CD4-positive, alpha-beta T cell (primary cell): ENCODE measurements around the gene TBXT. TPM values are rescaled to one million over a fixed set of nuclear protein-coding genes. Genes with fewer than 3 reads are reported as not detected.

Experiments used
- ATAC-seq: fragments of 200-7000 bp; cut with Tn5 transposase; one replicate; pipeline ENCODE4 v1.10.0; 2022; ENCODE audit warnings: mild to moderate bottlenecking; ENCODE audit not compliant: poor library complexity
- CTCF ChIA-PET: fragments of 350-600 bp; sonication (Branson Sonifier 250); formaldehyde crosslinking; loops from one replicate; lab custom pipeline; 2021; ENCODE audit warnings: antibody characterized with exemption, inconsistent platforms; lab: Charles Lee
- POLR2A ChIA-PET: fragments of 350-600 bp; sonication (Branson Sonifier 250); formaldehyde crosslinking; loops from one replicate; lab custom pipeline; 2021; ENCODE audit warnings: antibody characterized with exemption, inconsistent platforms; lab: Charles Lee
- DNase-seq, 14 experiments: peaks; one replicate each; pipeline ENCODE4 v3.0.0-alpha.2; 2013 to 2020; ENCODE audit warnings: mixed read lengths in 2 of 14
- H3K27ac ChIP-seq, 2 donors: one replicate each; pipeline versions ENCODE4 v1.5.1 to v1.7.0; 2013; ENCODE audit warnings: low read length in 2 of 2, low read depth in 1 of 2, mild to moderate bottlenecking in 1 of 2
- H3K27me3 ChIP-seq, 2 experiments: 1 replicate in 1 of 2; 2 replicates in 1 of 2; pipeline versions ENCODE4 v1.6.1 to v1.7.0; 2013; ENCODE audit warnings: low read length in 2 of 2, control low read depth in 1 of 2, mild to moderate bottlenecking in 1 of 2, moderate library complexity in 1 of 2; ENCODE audit not compliant: insufficient read depth in 2 of 2, control insufficient read depth in 1 of 2
- H3K36me3 ChIP-seq: one replicate; pipeline ENCODE4 v1.6.1; 2013; ENCODE audit warnings: low read length, control low read depth; ENCODE audit not compliant: insufficient read depth
- H3K4me1 ChIP-seq: one replicate; pipeline ENCODE4 v1.6.1; 2013; ENCODE audit warnings: low read length, control low read depth; ENCODE audit not compliant: insufficient read depth
- H3K4me3 ChIP-seq: one replicate; pipeline ENCODE4 v1.5.1; 2013; ENCODE audit warnings: mild to moderate bottlenecking, low read length, moderate library complexity
- H3K9me3 ChIP-seq, 2 experiments: 1 replicate in 1 of 2; 2 replicates in 1 of 2; pipeline versions ENCODE4 v1.6.1 to v1.7.0; 2013; ENCODE audit warnings: low read length in 2 of 2, mild to moderate bottlenecking in 2 of 2, control low read depth in 1 of 2, moderate library complexity in 1 of 2; ENCODE audit not compliant: control insufficient read depth in 1 of 2, insufficient read depth in 1 of 2
- H3K27ac Mint-ChIP-seq: one replicate; pipeline ENCODE4 v1.8.0; 2020; ENCODE audit warnings: mixed read lengths
- H3K27me3 Mint-ChIP-seq: one replicate; pipeline ENCODE4 v1.8.0; 2021; ENCODE audit warnings: mixed read lengths
- H3K36me3 Mint-ChIP-seq: one replicate; pipeline ENCODE4 v1.8.0; 2021; ENCODE audit warnings: low read depth, mixed read lengths
- H3K4me1 Mint-ChIP-seq: one replicate; pipeline ENCODE4 v1.8.0; 2021; ENCODE audit warnings: low read depth, mixed read lengths
- H3K4me3 Mint-ChIP-seq: one replicate; pipeline ENCODE4 v1.8.0; 2020; ENCODE audit warnings: mild to moderate bottlenecking, mixed read lengths
- H3K9me3 Mint-ChIP-seq: one replicate; pipeline ENCODE4 v1.8.0; 2020; ENCODE audit warnings: mixed read lengths
- intact Hi-C, 2 experiments: fragments of 100-400 bp; cut with DNase I in 1 of 2; cut with micrococcal nuclease in 1 of 2; formaldehyde crosslinking; loops; one replicate each; pipeline versions ENCODE4 v1.15.1 to v1.9.0; 2023 to 2025; cut with DNase I, micrococcal nuclease
- total RNA-seq, 174 experiments: library from RNA in 2 of 174; stranded (reverse) in 2 of 174; gene quantifications; one replicate each; pipeline ENCODE4 v1.2.3 and lab custom pipeline; 2021 to 2026
- TF ChIP-seq, protein P1 (sequence below): fragments of 200-600 bp; IDR thresholded peaks from one replicate; pipeline ENCODE4 v1.8.0; 2022; ENCODE audit warnings: antibody characterized with exemption, mild to moderate bottlenecking

Gene TBXT
- total RNA-seq, 2 experiments from 2014 or later, result not detected

- Mint-ChIP-seq H3K36me3 (no peaks in the 10 kb centered on the region), H3K27me3 (peaks cover 12% of the 10 kb centered on the region), H3K27ac (no peak overlapping the region), H3K4me3 (no peak overlapping the region), H3K9me3 (no peaks in the 10 kb centered on the region), H3K4me1 (no peaks in the 10 kb centered on the region)
- ChIA-PET CTCF (no interaction called here), POLR2A (no interaction called here)
- H3K4me3 ChIP-seq, result no peak overlapping the region
- DNase-seq (no peak), ATAC-seq (no peak)
- H3K36me3 ChIP-seq, result no peaks in the 10 kb centered on the region
- H3K9me3 ChIP-seq, result no peaks in the 10 kb centered on the region
- intact Hi-C loops, result no loop called here
- H3K27ac ChIP-seq, result no peak overlapping the region
- peaks cover 3 to 8% of the 10 kb centered on the region in 2 experiments for H3K27me3 ChIP-seq
- TF ChIP-seq, protein P1, sequence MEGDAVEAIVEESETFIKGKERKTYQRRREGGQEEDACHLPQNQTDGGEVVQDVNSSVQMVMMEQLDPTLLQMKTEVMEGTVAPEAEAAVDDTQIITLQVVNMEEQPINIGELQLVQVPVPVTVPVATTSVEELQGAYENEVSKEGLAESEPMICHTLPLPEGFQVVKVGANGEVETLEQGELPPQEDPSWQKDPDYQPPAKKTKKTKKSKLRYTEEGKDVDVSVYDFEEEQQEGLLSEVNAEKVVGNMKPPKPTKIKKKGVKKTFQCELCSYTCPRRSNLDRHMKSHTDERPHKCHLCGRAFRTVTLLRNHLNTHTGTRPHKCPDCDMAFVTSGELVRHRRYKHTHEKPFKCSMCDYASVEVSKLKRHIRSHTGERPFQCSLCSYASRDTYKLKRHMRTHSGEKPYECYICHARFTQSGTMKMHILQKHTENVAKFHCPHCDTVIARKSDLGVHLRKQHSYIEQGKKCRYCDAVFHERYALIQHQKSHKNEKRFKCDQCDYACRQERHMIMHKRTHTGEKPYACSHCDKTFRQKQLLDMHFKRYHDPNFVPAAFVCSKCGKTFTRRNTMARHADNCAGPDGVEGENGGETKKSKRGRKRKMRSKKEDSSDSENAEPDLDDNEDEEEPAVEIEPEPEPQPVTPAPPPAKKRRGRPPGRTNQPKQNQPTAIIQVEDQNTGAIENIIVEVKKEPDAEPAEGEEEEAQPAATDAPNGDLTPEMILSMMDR, result no peak
- H3K4me1 ChIP-seq, result no peaks in the 10 kb centered on the region
Measured at GRCh38 chr6:166203003-166203640, 35.5 kb upstream of the TBXT start.

DNA sequence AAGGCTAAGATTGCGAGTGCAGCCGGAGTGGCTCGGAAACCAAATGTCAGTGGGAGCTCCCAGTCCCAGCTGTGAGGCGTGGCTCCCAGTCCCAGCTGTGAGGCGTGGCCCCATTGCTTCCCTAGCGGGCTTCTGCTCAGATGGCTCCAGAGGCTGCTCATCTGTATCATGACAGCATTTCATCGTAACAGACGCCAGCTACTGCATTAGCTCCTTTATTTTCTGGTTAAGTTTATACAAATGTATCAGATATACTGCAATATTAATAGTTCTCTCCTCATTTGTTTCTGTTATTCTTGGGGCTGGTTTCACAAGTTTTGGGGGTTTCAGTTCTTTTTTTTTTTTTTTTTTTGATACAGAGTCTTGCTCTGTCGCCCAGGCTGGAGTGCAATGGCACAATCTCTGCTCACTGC lies 34.7 kb upstream of the TBXT start:
- CTCF ChIA-PET, result no interaction called here
- H3K27me3 Mint-ChIP-seq, result peaks cover 19% of the 10 kb centered on the region
- DNase-seq, result peak in 1 of 14 experiments; percentile 4

GRCh38 chr6:166201878-166202277 lies 34.2 kb upstream of the TBXT start:
- Histone ChIP-seq H3K27ac (no peak overlapping the region), H3K4me1 (no peaks in the 10 kb centered on the region), H3K36me3 (no peaks in the 10 kb centered on the region), H3K4me3 (no peak overlapping the region), H3K9me3 (no peaks in the 10 kb centered on the region), H3K27me3 (peaks cover 3 to 8% of the 10 kb centered on the region in 2 experiments)
- no peak overlapping the region for H3K4me3 Mint-ChIP-seq
- TF ChIP-seq, protein P1, result no peak
- DNase-seq (no peak), ATAC-seq (no peak)
- peaks cover 15% of the 10 kb centered on the region for H3K27me3 Mint-ChIP-seq
- no peaks in the 10 kb centered on the region for H3K36me3 Mint-ChIP-seq
- H3K4me1 Mint-ChIP-seq, result no peaks in the 10 kb centered on the region
- CTCF ChIA-PET, result no interaction called here
- H3K9me3 Mint-ChIP-seq, result no peaks in the 10 kb centered on the region
- intact Hi-C loops, result no loop called here
- H3K27ac Mint-ChIP-seq, result no peak overlapping the region
- POLR2A ChIA-PET, result no interaction called here

More for the DNA sequence above, 34.7 kb upstream of the TBXT start:
- Mint-ChIP-seq H3K27ac (no peak overlapping the region), H3K4me1 (no peaks in the 10 kb centered on the region), H3K9me3 (no peaks in the 10 kb centered on the region), H3K36me3 (no peaks in the 10 kb centered on the region), H3K4me3 (no peak overlapping the region)
- H3K4me3 ChIP-seq, result no peak overlapping the region
- TF ChIP-seq, protein P1, result no peak
- POLR2A ChIA-PET, result no interaction called here
- peaks cover 3 to 8% of the 10 kb centered on the region in 2 experiments for H3K27me3 ChIP-seq
- H3K4me1 ChIP-seq, result no peaks in the 10 kb centered on the region
- H3K36me3 ChIP-seq, result no peaks in the 10 kb centered on the region
- no peaks in the 10 kb centered on the region for H3K9me3 ChIP-seq
- H3K27ac ChIP-seq, result no peak overlapping the region
- ATAC-seq, result no peak
- intact Hi-C loops, result no loop called here
